Prostate gland (tissue), 2 donors: ENCODE measurements around the gene KDM4B. TPM values are rescaled to one million over a fixed set of nuclear protein-coding genes. Genes with fewer than 3 reads are reported as not detected.

Experiments used
- DNase-seq: peaks from one replicate; pipeline ENCODE4 v3.0.0-alpha.2; 2019; ENCODE audit warnings: low spot score
- H3K27ac ChIP-seq, 2 donors: fragments of 200-600 bp; sonication (generic); 2 replicates each; pipeline ENCODE4 v1.5.1; 2017 to 2019
- H3K27me3 ChIP-seq: fragments of 200-600 bp; sonication (generic); replicated peaks from 2 replicates; pipeline ENCODE4 v1.5.1; 2019; ENCODE audit not compliant: insufficient read depth
- H3K36me3 ChIP-seq, 2 donors: fragments of 200-600 bp; sonication (generic); 1 replicate in 1 of 2; 2 replicates in 1 of 2; pipeline versions ENCODE4 v1.5.1 to v1.8.1; 2017 to 2019
- H3K4me1 ChIP-seq: fragments of 200-600 bp; sonication (generic); replicated peaks from 2 replicates; pipeline ENCODE4 v1.5.1; 2019
- H3K4me3 ChIP-seq, 2 donors: fragments of 200-600 bp; sonication (generic); 2 replicates each; pipeline ENCODE4 v1.5.1; 2017 to 2019
- H3K9me3 ChIP-seq: fragments of 200-600 bp; sonication (generic); 2 replicates; pipeline ENCODE4 v1.5.1; 2017
- CTCF ChIP-seq, 4 experiments: fragments of 200-600 bp in 2 of 4; fragments of 450-650 bp in 2 of 4; sonication (generic) in 2 of 4; IDR thresholded peaks; 1 replicate in 3 of 4; 2 replicates in 1 of 4; pipeline ENCODE4 v1.5.1; 2016 to 2019; ENCODE audit warnings: antibody characterized with exemption in 4 of 4, mild to moderate bottlenecking in 2 of 4, moderate library complexity in 2 of 4
- POLR2A ChIP-seq: fragments of 450-650 bp; IDR thresholded peaks from one replicate; pipeline ENCODE4 v1.6.1; 2016; ENCODE audit warnings: antibody characterized with exemption, mild to moderate bottlenecking
- POLR2AphosphoS5 ChIP-seq: sonication (generic); formaldehyde crosslinking; IDR thresholded peaks from one replicate; pipeline ENCODE4 v1.6.1; 2017; ENCODE audit warnings: antibody characterized with exemption
- WGBS: methylation state at CpG from one replicate; pipeline ENCODE4 v1.1.5; 2018; 5-methylcytosine and 5-hydroxymethylcytosine counted together
- intact Hi-C: fragments of 100-400 bp; cut with DNase I; formaldehyde crosslinking; loops from one replicate; pipeline ENCODE4 v1.14.2; 2022
- total RNA-seq, 2 donors: library from RNA; depleted of rRNA; stranded (reverse); fragments of >200 nt; gene quantifications; one replicate each; pipeline ENCODE4 v1.1.0, GENCODE V29; 2016

KDM4B gene
- total RNA-seq, 2 donors from 2014 or later = 74.6 to 136 TPM

- H3K4me3 ChIP-seq = no peak overlapping the region
- 49% methylated on average over 18 of the region's 19 CpGs for WGBS
- no peaks in the 10 kb centered on the region for H3K36me3 ChIP-seq
- TF ChIP-seq POLR2AphosphoS5 = no peak
- TF ChIP-seq POLR2A = no peak
- TF ChIP-seq CTCF (IDR thresholded peaks at IDR 0.05) = no peak
- no peaks in the 10 kb centered on the region for H3K4me1 ChIP-seq
- no peak overlapping the region for H3K27ac ChIP-seq
- no peak for DNase-seq
- no peaks in the 10 kb centered on the region for H3K27me3 ChIP-seq
- H3K9me3 ChIP-seq = no peaks in the 10 kb centered on the region
- intact Hi-C loops = no loop called here
Measured at GRCh38 chr19:5188548-5189317, 219.8 kb downstream of the KDM4B start.

- H3K4me1 ChIP-seq = no peaks in the 10 kb centered on the region
- H3K36me3 ChIP-seq = no peaks in the 10 kb centered on the region
- no peak overlapping the region for H3K4me3 ChIP-seq
- H3K9me3 ChIP-seq = no peaks in the 10 kb centered on the region
- TF ChIP-seq CTCF (IDR thresholded peaks at IDR 0.05) = no peak
- no peak for TF ChIP-seq POLR2A
- TF ChIP-seq POLR2AphosphoS5 = no peak
- DNase-seq = no peak
- intact Hi-C loops = no loop called here
- H3K27ac ChIP-seq = no peak overlapping the region
- H3K27me3 ChIP-seq = no peaks in the 10 kb centered on the region
- 9% methylated on average over 6 of the region's 6 CpGs for WGBS
Measured at GRCh38 chr19:5189318-5189607, 220.3 kb downstream of the KDM4B start.

- Histone ChIP-seq H3K4me1 (no peaks in the 10 kb centered on the region), H3K9me3 (no peaks in the 10 kb centered on the region), H3K4me3 (no peak overlapping the region), H3K36me3 (no peaks in the 10 kb centered on the region), H3K27ac (no peak overlapping the region), H3K27me3 (no peaks in the 10 kb centered on the region)
- 91% methylated on average over 5 of the region's 5 CpGs for WGBS
- intact Hi-C loops = no loop called here
- TF ChIP-seq POLR2A (no peak), CTCF (IDR thresholded peaks at IDR 0.05) (no peak), POLR2AphosphoS5 (no peak)
- no peak for DNase-seq
Measured at GRCh38 chr19:5191091-5191490, 222.2 kb downstream of the KDM4B start.

GRCh38 chr19:5192568-5192967 lies 223.7 kb downstream of the KDM4B start:
- 86% methylated on average over 5 of the region's 5 CpGs for WGBS
- Histone ChIP-seq H3K27me3 (no peaks in the 10 kb centered on the region), H3K9me3 (no peaks in the 10 kb centered on the region), H3K27ac (no peak overlapping the region), H3K36me3 (no peaks in the 10 kb centered on the region), H3K4me3 (no peak overlapping the region), H3K4me1 (no peaks in the 10 kb centered on the region)
- TF ChIP-seq POLR2AphosphoS5 (no peak), POLR2A (no peak), CTCF (IDR thresholded peaks at IDR 0.05) (no peak)
- intact Hi-C loops = no loop called here
- DNase-seq = no peak

- no peak overlapping the region for H3K27ac ChIP-seq
- H3K4me3 ChIP-seq = no peak overlapping the region
- WGBS = 46% methylated on average over 7 of the region's 7 CpGs
- no peaks in the 10 kb centered on the region for H3K4me1 ChIP-seq
- H3K9me3 ChIP-seq = no peaks in the 10 kb centered on the region
- TF ChIP-seq POLR2A (no peak), POLR2AphosphoS5 (no peak), CTCF (IDR thresholded peaks at IDR 0.05) (no peak)
- no peak for DNase-seq
- H3K27me3 ChIP-seq = no peaks in the 10 kb centered on the region
- H3K36me3 ChIP-seq = no peaks in the 10 kb centered on the region
- intact Hi-C loops = no loop called here
Measured at GRCh38 chr19:5193192-5193591, 224.3 kb downstream of the KDM4B start.
